NCI-H2081 (cell line): ENCODE results near the gene ESPL1.

Source experiments
- DNase-seq, 2 experiments: peaks; one replicate each; lab custom pipeline; 2025; lab: John Stamatoyannopoulos, UW

ESPL1 gene

DNA sequence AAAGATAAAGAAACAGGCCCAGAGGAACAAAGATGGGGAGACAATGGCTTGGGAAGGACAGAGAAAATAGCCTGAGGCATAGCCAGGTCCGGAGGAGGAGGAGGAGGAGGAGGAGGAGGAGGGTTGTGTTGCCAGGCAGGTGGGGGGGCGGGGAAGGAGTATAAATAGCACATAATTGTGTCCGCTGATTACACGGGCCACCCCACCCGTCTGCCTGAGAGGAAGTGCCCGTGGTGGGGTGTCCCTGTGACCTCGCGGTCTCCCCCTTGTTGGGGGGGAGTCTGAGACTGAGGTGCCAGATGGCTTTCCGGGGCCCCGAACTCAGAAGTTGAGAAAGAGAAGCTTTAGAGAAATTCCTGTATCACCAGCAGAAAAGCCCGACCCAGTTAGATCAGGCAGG lies 69.9 kb downstream of the ESPL1 start:
- DNase-seq: no peak

DNA sequence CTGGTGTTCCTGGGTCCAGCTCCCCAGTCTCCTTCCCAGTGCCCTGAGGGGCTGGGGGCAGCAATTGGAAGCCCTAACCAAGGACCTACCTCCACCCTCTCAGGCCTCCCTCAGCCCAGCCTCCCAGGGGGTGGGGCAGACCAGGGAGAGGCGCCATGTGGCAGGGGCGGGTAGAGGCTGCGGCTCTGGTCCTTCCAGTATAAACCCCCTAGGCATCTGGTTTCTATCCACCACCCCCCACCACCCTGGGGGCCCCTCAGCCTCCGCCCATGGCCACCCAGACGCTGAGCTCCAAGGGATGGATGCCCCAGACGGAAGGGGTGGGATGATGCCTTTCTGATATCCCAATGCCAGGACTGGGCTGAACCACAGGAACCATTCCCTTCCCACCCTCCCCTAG lies 70.8 kb downstream of the ESPL1 start:
- DNase-seq: no peak

DNA sequence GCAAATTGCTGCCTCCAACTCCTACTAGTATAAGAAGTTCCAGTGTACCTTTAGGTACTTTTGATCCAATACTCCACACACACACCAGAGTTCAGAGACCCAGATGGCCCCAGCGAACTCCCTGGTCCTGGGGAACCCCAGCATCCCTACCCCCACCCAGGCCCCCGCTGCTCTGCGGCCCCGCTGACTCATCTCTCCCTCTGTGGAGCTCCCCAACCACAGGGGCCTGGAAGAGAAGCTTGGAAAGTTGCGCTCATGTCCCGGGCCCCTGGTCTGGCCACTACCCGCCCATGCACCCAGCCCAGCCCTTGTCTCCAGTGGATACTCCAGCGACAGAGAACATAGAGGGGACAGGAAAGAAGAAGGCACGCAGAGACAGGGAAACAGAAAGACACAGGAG lies 72.3 kb downstream of the ESPL1 start:
- DNase-seq: no peak
